DMS 273 (cell line): ENCODE measurements around the gene CSPG4.
"Not testable (repeated sequence)": the region's sequence is repeated elsewhere in the genome, so short reads cannot be mapped to it uniquely, and the experiment has no call there.

Source experiments
- DNase-seq: peaks from one replicate; lab custom pipeline; 2025; ENCODE audit not compliant: unreplicated experiment; lab: John Stamatoyannopoulos, UW

The CSPG4 gene

GRCh38 chr15:75705375-75705774, 7.3 kb downstream of the CSPG4 start:
- DNase-seq, result not testable (repeated sequence)

GRCh38 chr15:75704618-75705017, 8.0 kb downstream of the CSPG4 start:
- DNase-seq, result no peak

GRCh38 chr15:75704263-75704615, 8.4 kb downstream of the CSPG4 start:
- DNase-seq, result no peak

GRCh38 chr15:75703440-75704262, 9.0 kb downstream of the CSPG4 start:
- not testable (repeated sequence) for DNase-seq

- DNase-seq, result no peak
Measured at GRCh38 chr15:75702436-75702835, 10.2 kb downstream of the CSPG4 start.

GRCh38 chr15:75701071-75702003, 11.3 kb downstream of the CSPG4 start:
- DNase-seq, result not testable (repeated sequence)

- peak; percentile 85 for DNase-seq
Measured at GRCh38 chr15:75699961-75700874, 12.4 kb downstream of the CSPG4 start.

GRCh38 chr15:75699517-75699916, 13.1 kb downstream of the CSPG4 start:
- DNase-seq, result not testable (repeated sequence)

- peak; percentile 41 for DNase-seq
Measured at GRCh38 chr15:75697974-75698747, 14.5 kb downstream of the CSPG4 start.

GRCh38 chr15:75697523-75697922, 15.1 kb downstream of the CSPG4 start:
- peak; percentile 24 for DNase-seq

GRCh38 chr15:75696854-75697259, 15.8 kb downstream of the CSPG4 start:
- DNase-seq, result peak; percentile 13

GRCh38 chr15:75696311-75696720, 16.3 kb downstream of the CSPG4 start:
- DNase-seq, result no peak

GRCh38 chr15:75695634-75696310, 16.9 kb downstream of the CSPG4 start:
- DNase-seq, result no peak

- no peak for DNase-seq
Measured at GRCh38 chr15:75695220-75695619, 17.4 kb downstream of the CSPG4 start.

- DNase-seq, result peak; percentile 98
Measured at GRCh38 chr15:75694241-75695182, 18.1 kb downstream of the CSPG4 start.

- DNase-seq, result peak; percentile 89
Measured at GRCh38 chr15:75693501-75694240, 19.0 kb downstream of the CSPG4 start.

- not testable (repeated sequence) for DNase-seq
Measured at GRCh38 chr15:75693028-75693427, 19.6 kb downstream of the CSPG4 start.

GRCh38 chr15:75692311-75692710, 20.3 kb downstream of the CSPG4 start:
- not testable (repeated sequence) for DNase-seq
